NK-92 (cell line): ENCODE data around the gene DHX32.

ENCODE experiments used
- DNase-seq: peaks from one replicate; lab custom pipeline; 2025; ENCODE audit not compliant: unreplicated experiment; lab: John Stamatoyannopoulos, UW

DHX32 gene

GRCh38 chr10:125850766-125851731, 30.0 kb downstream of the DHX32 start:
- no peak for DNase-seq

GRCh38 chr10:125849448-125849847, 31.6 kb downstream of the DHX32 start:
- DNase-seq = no peak

GRCh38 chr10:125848857-125849256, 32.2 kb downstream of the DHX32 start:
- DNase-seq = no peak

GRCh38 chr10:125848371-125848770, 32.7 kb downstream of the DHX32 start:
- DNase-seq = no peak

- DNase-seq = no peak
Observed at GRCh38 chr10:125846894-125847293, 34.2 kb downstream of the DHX32 start.

GRCh38 chr10:125845617-125846016, 35.5 kb downstream of the DHX32 start:
- no peak for DNase-seq

GRCh38 chr10:125844751-125845221, 36.3 kb downstream of the DHX32 start:
- DNase-seq = no peak

GRCh38 chr10:125843603-125844329, 37.3 kb downstream of the DHX32 start:
- no peak for DNase-seq

- no peak for DNase-seq
Observed at GRCh38 chr10:125840955-125841354, 40.1 kb downstream of the DHX32 start.

- DNase-seq = no peak
Observed at GRCh38 chr10:125840406-125840805, 40.7 kb downstream of the DHX32 start.

GRCh38 chr10:125838802-125839575, 42.1 kb downstream of the DHX32 start:
- no peak for DNase-seq

- DNase-seq = no peak
Observed at GRCh38 chr10:125836746-125837145, 44.3 kb downstream of the DHX32 start.

GRCh38 chr10:125828311-125828710, 52.8 kb downstream of the DHX32 start:
- no peak for DNase-seq

- DNase-seq = no peak
Observed at GRCh38 chr10:125827133-125827532, 54.0 kb downstream of the DHX32 start.

- DNase-seq = no peak
Observed at GRCh38 chr10:125824736-125825135, 56.4 kb downstream of the DHX32 start.

GRCh38 chr10:125823663-125824251, 57.3 kb downstream of the DHX32 start:
- no peak for DNase-seq

GRCh38 chr10:125822878-125823662, 58.0 kb downstream of the DHX32 start, which contains the start of the genes BCCIP and UROS:
TSS of gene BCCIP (plus strand) at chr10:125823546. CDS start at chr10:125823558, 12 bp downstream.
TSS of gene UROS (minus strand) at chr10:125823258. CDS start at chr10:125816499, 6,759 bp downstream.
- DNase-seq = peak; percentile 27

- no peak for DNase-seq
Observed at GRCh38 chr10:125820701-125821100, 60.4 kb downstream of the DHX32 start.

- no peak for DNase-seq
Observed at GRCh38 chr10:125817337-125817946, 63.6 kb downstream of the DHX32 start.
